ENCODE results near the gene NUTM1.

The NUTM1 gene

DNA sequence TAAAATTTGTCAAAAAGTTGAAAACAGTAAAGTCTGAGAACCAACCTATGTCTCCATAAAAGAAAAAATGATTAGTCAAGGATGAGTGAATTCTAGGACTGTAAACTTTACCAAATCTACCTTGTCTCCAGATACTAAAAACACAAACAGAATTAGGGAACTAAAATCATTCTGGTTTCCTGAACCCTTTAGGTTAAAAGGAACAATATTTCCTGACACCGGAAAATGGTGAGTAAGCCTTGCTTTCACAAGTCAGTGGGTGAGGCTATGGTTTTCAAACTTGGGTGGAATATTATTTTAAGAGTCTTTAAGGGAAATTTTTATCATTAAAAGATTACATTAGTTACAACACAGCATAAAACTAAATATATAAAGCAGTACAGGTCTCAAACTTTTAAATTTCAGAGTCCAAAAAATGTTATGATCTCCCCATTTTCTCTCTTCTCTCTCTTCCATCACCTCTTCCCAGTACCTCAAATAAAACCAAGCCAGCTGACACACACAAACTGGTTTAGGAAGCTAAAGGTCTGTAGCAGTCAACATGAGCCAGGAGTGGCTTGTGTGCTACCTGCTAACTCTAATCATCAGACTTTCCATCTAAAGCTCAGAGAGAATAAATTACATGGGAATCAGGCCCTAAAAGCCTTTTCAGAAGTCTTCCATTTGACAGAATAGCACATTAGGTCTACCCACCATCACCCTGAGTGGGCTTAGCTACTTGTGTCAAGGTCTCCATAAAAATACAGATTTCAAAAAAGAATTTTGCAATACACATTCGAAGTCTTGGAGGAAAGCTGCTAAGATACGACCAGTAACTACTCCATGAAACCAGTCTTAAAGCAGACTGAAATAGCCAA is 7.7 kb upstream of the NUTM1 start:
- H3K9ac ChIP-seq (ENCODE audit: low read length): no peak overlapping the region
- no peak overlapping the region for H3K23ac ChIP-seq (ENCODE audit: low read length)
- no peak overlapping the region for H2BK5ac ChIP-seq (ENCODE audit: low read length)
- no peak overlapping the region for H2BK15ac ChIP-seq (replicated peaks; ENCODE audit: low read depth)
- H3K27ac ChIP-seq (ENCODE audit: low read depth, low read length): no peak overlapping the region
- no peak overlapping the region for H4K8ac ChIP-seq (ENCODE audit: low read depth, low read length)
- no peaks in the 10 kb centered on the region for H3K4me1 ChIP-seq (ENCODE audit: control insufficient read depth, low read depth, low read length)
- no peak overlapping the region for H3K18ac ChIP-seq (ENCODE audit: low read length)
- no peaks in the 10 kb centered on the region for H3K79me1 ChIP-seq (ENCODE audit: low read length)
- H3K4me3 ChIP-seq (ENCODE audit: low read length): no peak overlapping the region
- H2BK120ac ChIP-seq (ENCODE audit: low read depth, low read length): no peak overlapping the region
- H4K5ac ChIP-seq (ENCODE audit: low read length): no peak overlapping the region
- no peak overlapping the region for H3K4ac ChIP-seq (ENCODE audit: low read depth, low read length)
- DNase-seq: no peak
- no peak overlapping the region for H3K4me2 ChIP-seq (ENCODE audit: low read length)
- no peaks in the 10 kb centered on the region for H3K79me2 ChIP-seq (ENCODE audit: control insufficient read depth, insufficient read depth, low read length)
- no peak overlapping the region for H3K56ac ChIP-seq (ENCODE audit: low read length)
- no CpG with 5 or more reads among the region's 3 CpGs for WGBS (ENCODE audit: extremely low coverage, insufficient coverage, low lambda C conversion rate)
- no peak overlapping the region for H2AK5ac ChIP-seq (ENCODE audit: low read length)
- H3K27me3 ChIP-seq (ENCODE audit: insufficient read depth, low read length, poor library complexity): no peaks in the 10 kb centered on the region
- no peaks in the 10 kb centered on the region for H3K36me3 ChIP-seq (ENCODE audit: control insufficient read depth, insufficient read depth, low read length)

- no peaks in the 10 kb centered on the region for H3K79me1 ChIP-seq (ENCODE audit: low read length)
- no peak overlapping the region for H3K4me2 ChIP-seq (ENCODE audit: low read length)
- no peak overlapping the region for H2BK120ac ChIP-seq (ENCODE audit: low read depth, low read length)
- no peak overlapping the region for H3K9ac ChIP-seq (ENCODE audit: low read length)
- peaks cover 1% of the 10 kb centered on the region for H3K79me2 ChIP-seq (ENCODE audit: control insufficient read depth, insufficient read depth, low read length)
- H4K8ac ChIP-seq (ENCODE audit: low read depth, low read length): no peak overlapping the region
- no peak overlapping the region for H3K18ac ChIP-seq (ENCODE audit: low read length)
- no peak for DNase-seq
- no peak overlapping the region for H3K4me3 ChIP-seq (ENCODE audit: low read length)
- no peaks in the 10 kb centered on the region for H3K4me1 ChIP-seq (ENCODE audit: control insufficient read depth, low read depth, low read length)
- no peaks in the 10 kb centered on the region for H3K36me3 ChIP-seq (ENCODE audit: control insufficient read depth, insufficient read depth, low read length)
- H3K56ac ChIP-seq (ENCODE audit: low read length): no peak overlapping the region
- no peak overlapping the region for H3K23ac ChIP-seq (ENCODE audit: low read length)
- no peak overlapping the region for H3K27ac ChIP-seq (ENCODE audit: low read depth, low read length)
- no peak overlapping the region for H2BK5ac ChIP-seq (ENCODE audit: low read length)
- H2BK15ac ChIP-seq (replicated peaks; ENCODE audit: low read depth): no peak overlapping the region
- no peak overlapping the region for H2AK5ac ChIP-seq (ENCODE audit: low read length)
- H3K27me3 ChIP-seq (ENCODE audit: insufficient read depth, low read length, poor library complexity): no peaks in the 10 kb centered on the region
- H4K5ac ChIP-seq (ENCODE audit: low read length): no peak overlapping the region
- no CpG with 5 or more reads among the region's 16 CpGs for WGBS (ENCODE audit: extremely low coverage, insufficient coverage, low lambda C conversion rate)
- H3K4ac ChIP-seq (ENCODE audit: low read depth, low read length): no peak overlapping the region
Measured at GRCh38 chr15:34336231-34336990, 6.7 kb upstream of the NUTM1 start.

- no peak overlapping the region for H2AK5ac ChIP-seq (ENCODE audit: low read length)
- no peak overlapping the region for H3K23ac ChIP-seq (ENCODE audit: low read length)
- H3K18ac ChIP-seq (ENCODE audit: low read length): no peak overlapping the region
- no CpG with 5 or more reads among the region's 26 CpGs for WGBS (ENCODE audit: extremely low coverage, insufficient coverage, low lambda C conversion rate)
- H3K79me1 ChIP-seq (ENCODE audit: low read length): peaks cover 2% of the 10 kb centered on the region
- H2BK120ac ChIP-seq (ENCODE audit: low read depth, low read length): no peak overlapping the region
- peak overlapping the region; percentile 84 for H3K9ac ChIP-seq (ENCODE audit: low read length)
- no peak overlapping the region for H4K8ac ChIP-seq (ENCODE audit: low read depth, low read length)
- H3K27me3 ChIP-seq (ENCODE audit: insufficient read depth, low read length, poor library complexity): no peaks in the 10 kb centered on the region
- peak overlapping the region; percentile 90 for H3K4me2 ChIP-seq (ENCODE audit: low read length)
- H3K79me2 ChIP-seq (ENCODE audit: control insufficient read depth, insufficient read depth, low read length): peaks cover 7% of the 10 kb centered on the region
- H2BK5ac ChIP-seq (ENCODE audit: low read length): no peak overlapping the region
- H3K56ac ChIP-seq (ENCODE audit: low read length): peak overlapping the region; percentile 92
- H3K4ac ChIP-seq (ENCODE audit: low read depth, low read length): no peak overlapping the region
- no peaks in the 10 kb centered on the region for H3K4me1 ChIP-seq (ENCODE audit: control insufficient read depth, low read depth, low read length)
- H4K5ac ChIP-seq (ENCODE audit: low read length): no peak overlapping the region
- H3K36me3 ChIP-seq (ENCODE audit: control insufficient read depth, insufficient read depth, low read length): no peaks in the 10 kb centered on the region
- H3K27ac ChIP-seq (ENCODE audit: low read depth, low read length): no peak overlapping the region
- no peak for DNase-seq
- H2BK15ac ChIP-seq (replicated peaks; ENCODE audit: low read depth): no peak overlapping the region
- H3K4me3 ChIP-seq (ENCODE audit: low read length): peak overlapping the region; percentile 64
Measured at GRCh38 chr15:34336991-34337556, 6.0 kb upstream of the NUTM1 start.

DNA sequence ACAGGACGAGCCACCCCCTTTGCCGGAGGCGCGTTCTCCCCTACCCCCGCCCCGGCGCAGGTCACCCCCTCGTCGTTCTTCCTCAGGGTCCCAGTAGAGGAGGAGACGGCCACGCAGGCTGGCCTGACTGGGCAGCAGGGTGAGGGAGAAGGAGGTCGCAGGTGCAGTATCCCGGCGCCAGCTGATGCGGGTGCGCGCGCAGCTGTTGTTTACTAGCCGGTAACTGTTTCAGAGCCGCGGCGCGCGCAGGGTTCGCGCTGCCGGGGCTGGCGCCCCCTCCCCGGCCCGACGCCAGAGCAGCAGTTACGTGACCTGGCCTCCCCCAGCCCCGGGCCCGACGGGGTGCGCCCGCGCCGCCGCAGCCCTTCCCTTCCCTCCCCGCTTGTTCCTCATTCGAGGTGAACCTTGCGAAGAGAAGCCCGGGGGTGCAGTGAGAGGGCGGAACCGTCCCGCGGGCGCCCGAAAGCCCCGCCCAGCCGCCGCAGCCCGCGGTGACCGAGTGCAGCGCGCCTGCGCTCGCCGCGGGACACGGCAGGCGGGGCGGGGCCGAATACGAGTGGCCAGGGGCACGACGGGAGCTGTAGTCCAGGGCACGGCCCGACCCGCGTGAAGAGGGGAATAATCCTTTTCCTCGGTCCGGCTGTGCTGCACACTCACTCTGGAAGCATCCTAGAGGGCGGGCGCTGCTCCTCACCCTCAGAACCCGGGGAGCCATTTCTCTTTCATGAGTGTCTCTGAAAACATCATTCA is 5.4 kb upstream of the NUTM1 start, which contains the start of gene SLC12A6:
TSS of gene SLC12A6 (minus strand) at position 225 of the 750 bp plus-strand sequence. CDS start 1,101 bp downstream, outside the sequence.
- Histone ChIP-seq H3K79me1 (ENCODE audit: low read length) (peaks cover 2% of the 10 kb centered on the region), H3K9ac (ENCODE audit: low read length) (peak within 1 kb of the TSS; percentile 84), H3K4me1 (ENCODE audit: control insufficient read depth, low read depth, low read length) (no peaks in the 10 kb centered on the region), H3K27ac (ENCODE audit: low read depth, low read length) (peak within 1 kb of the TSS; percentile 67), H2BK15ac (replicated peaks; ENCODE audit: low read depth) (no peak within 1 kb of the TSS), H3K56ac (ENCODE audit: low read length) (peak within 1 kb of the TSS; percentile 92), H4K8ac (ENCODE audit: low read depth, low read length) (no peak within 1 kb of the TSS), H3K27me3 (ENCODE audit: insufficient read depth, low read length, poor library complexity) (no peaks in the 10 kb centered on the region), H3K36me3 (ENCODE audit: control insufficient read depth, insufficient read depth, low read length) (no peaks in the 10 kb centered on the region), H3K23ac (ENCODE audit: low read length) (no peak within 1 kb of the TSS), H3K4me2 (ENCODE audit: low read length) (peak within 1 kb of the TSS; percentile 98), H3K4ac (ENCODE audit: low read depth, low read length) (no peak within 1 kb of the TSS), H2BK120ac (ENCODE audit: low read depth, low read length) (no peak within 1 kb of the TSS), H2BK5ac (ENCODE audit: low read length) (no peak within 1 kb of the TSS), H2AK5ac (ENCODE audit: low read length) (no peak within 1 kb of the TSS), H3K79me2 (ENCODE audit: control insufficient read depth, insufficient read depth, low read length) (peaks cover 12% of the 10 kb centered on the region), H4K5ac (ENCODE audit: low read length) (no peak within 1 kb of the TSS), H3K4me3 (ENCODE audit: low read length) (peak within 1 kb of the TSS; percentile 64), H3K18ac (ENCODE audit: low read length) (peak within 1 kb of the TSS; percentile 53)
- peak; percentile 90 for DNase-seq
- no CpG with 5 or more reads among the region's 78 CpGs for WGBS (ENCODE audit: extremely low coverage, insufficient coverage, low lambda C conversion rate)

GRCh38 chr15:34338347-34338746 is 4.8 kb upstream of the NUTM1 start:
- H3K36me3 ChIP-seq (ENCODE audit: control insufficient read depth, insufficient read depth, low read length): no peaks in the 10 kb centered on the region
- H3K4ac ChIP-seq (ENCODE audit: low read depth, low read length): no peak overlapping the region
- peaks cover 2% of the 10 kb centered on the region for H3K79me1 ChIP-seq (ENCODE audit: low read length)
- no peaks in the 10 kb centered on the region for H3K27me3 ChIP-seq (ENCODE audit: insufficient read depth, low read length, poor library complexity)
- H3K4me2 ChIP-seq (ENCODE audit: low read length): peak overlapping the region; percentile 98
- H3K4me1 ChIP-seq (ENCODE audit: control insufficient read depth, low read depth, low read length): no peaks in the 10 kb centered on the region
- H2AK5ac ChIP-seq (ENCODE audit: low read length): no peak overlapping the region
- H3K56ac ChIP-seq (ENCODE audit: low read length): peak overlapping the region; percentile 56
- H2BK15ac ChIP-seq (replicated peaks; ENCODE audit: low read depth): no peak overlapping the region
- DNase-seq: no peak
- peak overlapping the region; percentile 64 for H3K9ac ChIP-seq (ENCODE audit: low read length)
- no peak overlapping the region for H2BK5ac ChIP-seq (ENCODE audit: low read length)
- H3K27ac ChIP-seq (ENCODE audit: low read depth, low read length): no peak overlapping the region
- no peak overlapping the region for H4K5ac ChIP-seq (ENCODE audit: low read length)
- H3K23ac ChIP-seq (ENCODE audit: low read length): no peak overlapping the region
- H3K18ac ChIP-seq (ENCODE audit: low read length): no peak overlapping the region
- H4K8ac ChIP-seq (ENCODE audit: low read depth, low read length): no peak overlapping the region
- H3K4me3 ChIP-seq (ENCODE audit: low read length): no peak overlapping the region
- peaks cover 14% of the 10 kb centered on the region for H3K79me2 ChIP-seq (ENCODE audit: control insufficient read depth, insufficient read depth, low read length)
- WGBS (ENCODE audit: extremely low coverage, insufficient coverage, low lambda C conversion rate): no CpG with 5 or more reads among the region's 16 CpGs
- no peak overlapping the region for H2BK120ac ChIP-seq (ENCODE audit: low read depth, low read length)

All from mesendoderm (in vitro differentiated cells).